OCI-LY3 (cell line): ENCODE data around the gene PUDP.

Source experiments
- H2AFZ ChIP-seq: fragments of 200-600, 300-600 bp; shearing (Covaris generic); 2 replicates; pipeline ENCODE4 v1.6.0; 2014; ENCODE audit warnings: antibody characterized with exemption, low read depth, low read length
- H3K27ac ChIP-seq: fragments of 200-600, 300-600 bp; sonication (generic); 2 replicates; pipeline ENCODE4 v1.5.1; 2014; ENCODE audit warnings: mild to moderate bottlenecking, low read length, moderate library complexity, mixed read lengths
- H3K27me3 ChIP-seq: fragments of 200-600, 300-600 bp; sonication (generic); 2 replicates; pipeline ENCODE4 v1.6.1; 2014; ENCODE audit warnings: low read depth, low read length, mixed read lengths
- H3K36me3 ChIP-seq: fragments of 200-600, 300-600 bp; sonication (generic); replicated peaks from 2 replicates; pipeline ENCODE3; 2014; ENCODE audit warnings: low read depth, low read length, mixed read lengths
- H3K4me1 ChIP-seq: fragments of 300-600, 200-600 bp; sonication (generic); 2 replicates; pipeline ENCODE4 v1.6.1; 2014; ENCODE audit warnings: low read length, mixed read lengths
- H3K4me2 ChIP-seq: fragments of 200-600, 300-600 bp; sonication (generic); 2 replicates; pipeline ENCODE4 v1.6.1; 2014; ENCODE audit warnings: low read length, mixed read lengths
- H3K4me3 ChIP-seq: fragments of 300-600, 200-600 bp; sonication (generic); 2 replicates; pipeline ENCODE4 v1.5.1; 2014; ENCODE audit warnings: antibody characterized with exemption, mild to moderate bottlenecking, low read length, moderate library complexity
- H3K79me2 ChIP-seq: fragments of 300-600, 200-600 bp; shearing (Covaris generic); 2 replicates; pipeline ENCODE4 v1.6.1; 2014; ENCODE audit warnings: mild to moderate bottlenecking, low read length, mixed read lengths
- H3K9ac ChIP-seq: fragments of 300-600, 200-600 bp; shearing (Covaris generic); 2 replicates; pipeline ENCODE4 v1.6.0; 2014; ENCODE audit warnings: mild to moderate bottlenecking, low read length, moderate library complexity
- H3K9me3 ChIP-seq: fragments of 200-600, 300-600 bp; shearing (Covaris generic); 2 replicates; pipeline ENCODE4 v1.6.1; 2014; ENCODE audit warnings: low read length, mixed read lengths; ENCODE audit not compliant: insufficient read depth
- H4K20me1 ChIP-seq: fragments of 200-600, 300-600 bp; sonication (generic); 2 replicates; pipeline ENCODE4 v1.6.1; 2016; ENCODE audit warnings: low read length, mixed read lengths; ENCODE audit not compliant: insufficient read depth
- CTCF ChIP-seq: fragments of 200-600, 300-600 bp; sonication (generic); IDR thresholded peaks from 2 replicates; pipeline ENCODE4 v1.5.1; 2014; ENCODE audit warnings: antibody characterized with exemption, low read length, low read depth
- EZH2phosphoT487 ChIP-seq: fragments of 200-600 bp; shearing (Covaris generic); IDR thresholded peaks from 2 replicates; pipeline ENCODE4 v1.6.1; 2018; ENCODE audit warnings: antibody characterized with exemption, mixed run types, low read depth

The PUDP gene

GRCh38 chrX:7163146-7163677 is 15.3 kb upstream of the PUDP start:
- Histone ChIP-seq H3K4me3 (no peak overlapping the region), H3K79me2 (no peaks in the 10 kb centered on the region), H4K20me1 (no peaks in the 10 kb centered on the region), H3K27me3 (no peaks in the 10 kb centered on the region), H3K4me2 (no peak overlapping the region), H3K9me3 (no peaks in the 10 kb centered on the region), H3K36me3 (no peaks in the 10 kb centered on the region), H3K4me1 (no peaks in the 10 kb centered on the region), H3K9ac (no peak overlapping the region), H2AFZ (no peak overlapping the region), H3K27ac (no peak overlapping the region)
- TF ChIP-seq CTCF = no peak
- no peak for TF ChIP-seq EZH2phosphoT487

GRCh38 chrX:7159149-7159861 is 11.4 kb upstream of the PUDP start:
- H3K9me3 ChIP-seq = no peaks in the 10 kb centered on the region
- no peaks in the 10 kb centered on the region for H3K79me2 ChIP-seq
- no peak overlapping the region for H3K4me2 ChIP-seq
- no peaks in the 10 kb centered on the region for H3K27me3 ChIP-seq
- H2AFZ ChIP-seq = no peak overlapping the region
- no peak for TF ChIP-seq EZH2phosphoT487
- TF ChIP-seq CTCF = no peak
- H3K4me1 ChIP-seq = peaks cover 6% of the 10 kb centered on the region
- H3K4me3 ChIP-seq = no peak overlapping the region
- H3K27ac ChIP-seq = no peak overlapping the region
- no peaks in the 10 kb centered on the region for H3K36me3 ChIP-seq
- no peaks in the 10 kb centered on the region for H4K20me1 ChIP-seq
- H3K9ac ChIP-seq = no peak overlapping the region

GRCh38 chrX:7158468-7158990 is 10.6 kb upstream of the PUDP start:
- H3K4me2 ChIP-seq = no peak overlapping the region
- no peak overlapping the region for H3K27ac ChIP-seq
- H3K9me3 ChIP-seq = no peaks in the 10 kb centered on the region
- H3K27me3 ChIP-seq = no peaks in the 10 kb centered on the region
- no peak overlapping the region for H3K4me3 ChIP-seq
- H3K36me3 ChIP-seq = no peaks in the 10 kb centered on the region
- no peaks in the 10 kb centered on the region for H3K79me2 ChIP-seq
- H4K20me1 ChIP-seq = no peaks in the 10 kb centered on the region
- TF ChIP-seq CTCF (no peak), EZH2phosphoT487 (no peak)
- H3K4me1 ChIP-seq = peaks cover 6% of the 10 kb centered on the region
- no peak overlapping the region for H3K9ac ChIP-seq
- H2AFZ ChIP-seq = no peak overlapping the region

GRCh38 chrX:7156879-7157278 is 8.9 kb upstream of the PUDP start:
- Histone ChIP-seq H3K27ac (no peak overlapping the region), H3K27me3 (no peaks in the 10 kb centered on the region), H3K9me3 (no peaks in the 10 kb centered on the region), H4K20me1 (no peaks in the 10 kb centered on the region), H3K9ac (no peak overlapping the region), H2AFZ (no peak overlapping the region), H3K79me2 (no peaks in the 10 kb centered on the region), H3K4me1 (peaks cover 6% of the 10 kb centered on the region), H3K4me2 (no peak overlapping the region), H3K36me3 (no peaks in the 10 kb centered on the region), H3K4me3 (no peak overlapping the region)
- no peak for TF ChIP-seq EZH2phosphoT487
- no peak for TF ChIP-seq CTCF
